Hepatocyte (in vitro differentiated cells): ENCODE results near the gene MAX.

Experiments used
- EZH2 ChIP-seq: fragments of 200-600 bp; sonication (generic); IDR thresholded peaks from 2 replicates; pipeline ENCODE4 v1.6.1; 2016; ENCODE audit warnings: antibody characterized with exemption, mild to moderate bottlenecking, borderline replicate concordance
- TF ChIP-seq, protein P1 (sequence below): fragments of 200-600 bp; sonication (generic); IDR thresholded peaks from 2 replicates; pipeline ENCODE4 v1.5.1; 2016; ENCODE audit warnings: antibody characterized with exemption, mild to moderate bottlenecking; ENCODE audit not compliant: poor library complexity

DNA sequence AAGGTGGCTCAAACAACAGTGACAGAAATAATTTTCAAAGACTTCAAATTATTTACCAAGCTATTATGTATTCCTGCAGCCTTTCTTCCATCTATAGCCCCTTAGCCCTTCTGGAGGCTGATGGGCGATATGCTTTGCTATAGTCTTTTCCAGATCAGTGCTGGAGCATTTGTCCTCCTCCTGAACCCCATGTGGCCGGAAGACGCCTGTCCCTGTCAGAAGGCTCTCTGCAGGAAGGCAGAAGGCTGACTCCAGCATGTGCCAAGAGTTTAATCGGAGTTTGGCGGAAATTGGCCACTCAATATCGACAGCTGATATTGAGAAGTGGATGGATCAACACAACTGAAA, 49.3 kb upstream of the MAX start:
- TF ChIP-seq EZH2 = no peak
- TF ChIP-seq, protein P1, sequence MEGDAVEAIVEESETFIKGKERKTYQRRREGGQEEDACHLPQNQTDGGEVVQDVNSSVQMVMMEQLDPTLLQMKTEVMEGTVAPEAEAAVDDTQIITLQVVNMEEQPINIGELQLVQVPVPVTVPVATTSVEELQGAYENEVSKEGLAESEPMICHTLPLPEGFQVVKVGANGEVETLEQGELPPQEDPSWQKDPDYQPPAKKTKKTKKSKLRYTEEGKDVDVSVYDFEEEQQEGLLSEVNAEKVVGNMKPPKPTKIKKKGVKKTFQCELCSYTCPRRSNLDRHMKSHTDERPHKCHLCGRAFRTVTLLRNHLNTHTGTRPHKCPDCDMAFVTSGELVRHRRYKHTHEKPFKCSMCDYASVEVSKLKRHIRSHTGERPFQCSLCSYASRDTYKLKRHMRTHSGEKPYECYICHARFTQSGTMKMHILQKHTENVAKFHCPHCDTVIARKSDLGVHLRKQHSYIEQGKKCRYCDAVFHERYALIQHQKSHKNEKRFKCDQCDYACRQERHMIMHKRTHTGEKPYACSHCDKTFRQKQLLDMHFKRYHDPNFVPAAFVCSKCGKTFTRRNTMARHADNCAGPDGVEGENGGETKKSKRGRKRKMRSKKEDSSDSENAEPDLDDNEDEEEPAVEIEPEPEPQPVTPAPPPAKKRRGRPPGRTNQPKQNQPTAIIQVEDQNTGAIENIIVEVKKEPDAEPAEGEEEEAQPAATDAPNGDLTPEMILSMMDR = no peak
